H1 (cell line): ENCODE data around the gene SCP2. TPM values are rescaled to one million over a fixed set of nuclear protein-coding genes. Genes with fewer than 3 reads are reported as not detected.

Experiments
- CTCF ChIA-PET: fragments of 300-600 bp; sonication (Branson Sonifier 250); formaldehyde crosslinking; loops from one replicate; lab custom pipeline; 2021; ENCODE audit not compliant: partially characterized antibody; lab: Charles Lee
- POLR2A ChIA-PET: fragments of 300-600 bp; sonication (Branson Sonifier 250); formaldehyde crosslinking; loops from one replicate; lab custom pipeline; 2021; ENCODE audit warnings: inconsistent platforms; ENCODE audit not compliant: partially characterized antibody; lab: Charles Lee
- DNase-seq, 2 experiments: peaks; one replicate each; pipeline versions ENCODE4 v3.0.0 to v3.0.0-alpha.2; 2010 to 2022; ENCODE audit warnings: low spot score in 2 of 2, low read depth in 1 of 2, mixed read lengths in 1 of 2
- FAIRE-seq: peaks from 2 replicates; lab custom pipeline; 2011; peaks lifted over from hg19 to GRCh38; lab: Jason Lieb, UNC
- H2AFZ ChIP-seq: 2 replicates; pipeline ENCODE4 v1.8.1; 2012; ENCODE audit warnings: low read length, inconsistent platforms
- H2AK5ac ChIP-seq: 2 replicates; pipeline ENCODE4 v1.6.1; 2013; ENCODE audit warnings: low read depth, low read length
- H2BK120ac ChIP-seq: replicated peaks from 2 replicates; pipeline ENCODE3; 2013; ENCODE audit warnings: low read depth, low read length, inconsistent platforms
- H2BK12ac ChIP-seq: 2 replicates; pipeline ENCODE4 v1.6.1; 2013; ENCODE audit warnings: low read depth, low read length
- H2BK15ac ChIP-seq: 2 replicates; pipeline ENCODE4 v1.6.1; 2013; ENCODE audit warnings: low read length
- H2BK20ac ChIP-seq: 2 replicates; pipeline ENCODE4 v1.6.1; 2013; ENCODE audit warnings: low read length
- H2BK5ac ChIP-seq: 2 replicates; pipeline ENCODE4 v1.6.1; 2013; ENCODE audit warnings: low read depth, low read length
- H3K14ac ChIP-seq: 2 replicates; pipeline ENCODE4 v1.6.1; 2013; ENCODE audit warnings: inconsistent platforms; ENCODE audit not compliant: insufficient read length
- H3K18ac ChIP-seq: 2 replicates; pipeline ENCODE4 v1.6.1; 2013; ENCODE audit warnings: low read length; ENCODE audit errors: extremely low read depth
- H3K23ac ChIP-seq: 2 replicates; pipeline ENCODE4 v1.6.1; 2013; ENCODE audit warnings: inconsistent platforms; ENCODE audit not compliant: insufficient read length
- H3K23me2 ChIP-seq: 2 replicates; pipeline ENCODE4 v1.6.1; 2013; ENCODE audit warnings: low read depth, low read length
- H3K27ac ChIP-seq: 2 replicates; pipeline ENCODE4 v1.6.1; 2011; ENCODE audit warnings: low read depth, low read length, inconsistent platforms
- H3K27me3 ChIP-seq, 4 experiments: replicated peaks in 1 of 4; 1 replicate in 1 of 4; 2 replicates in 3 of 4; pipeline versions ENCODE4 v1.6.1 to v1.8.1; 2011 to 2013; ENCODE audit warnings: low read length in 3 of 4, mild to moderate bottlenecking in 3 of 4, inconsistent platforms in 2 of 4, mixed read lengths in 2 of 4, moderate library complexity in 1 of 4; ENCODE audit not compliant: control insufficient read depth in 3 of 4, insufficient read depth in 3 of 4; ENCODE audit errors: extremely low read depth in 1 of 4
- H3K36me3 ChIP-seq, 4 experiments: 2 replicates each; pipeline versions ENCODE4 v1.6.1 to v1.8.1; 2011 to 2013; ENCODE audit warnings: mild to moderate bottlenecking in 4 of 4, low read length in 3 of 4, moderate library complexity in 2 of 4, control low read depth in 1 of 4, inconsistent platforms in 1 of 4; ENCODE audit not compliant: insufficient read depth in 4 of 4, control insufficient read depth in 2 of 4
- H3K4ac ChIP-seq: replicated peaks from 2 replicates; pipeline ENCODE3; 2013; ENCODE audit warnings: low read length, low read depth, mixed read lengths, inconsistent platforms; ENCODE audit not compliant: insufficient read length
- H3K4me1 ChIP-seq, 4 experiments: replicated peaks in 1 of 4; 1 replicate in 1 of 4; 2 replicates in 3 of 4; pipeline versions ENCODE4 v1.6.1 to v1.8.1; 2011 to 2013; ENCODE audit warnings: low read length in 3 of 4, inconsistent platforms in 2 of 4, mixed read lengths in 1 of 4; ENCODE audit not compliant: insufficient read depth in 4 of 4, control insufficient read depth in 3 of 4
- H3K4me2 ChIP-seq, 2 experiments: 2 replicates each; pipeline versions ENCODE4 v1.6.1 to v1.8.1; 2011 to 2013; ENCODE audit warnings: low read depth in 2 of 2, low read length in 2 of 2, control low read depth in 1 of 2, inconsistent platforms in 1 of 2, mild to moderate bottlenecking in 1 of 2; ENCODE audit not compliant: insufficient read depth in 1 of 2
- H3K4me3 ChIP-seq, 4 experiments: fragments of 200-600, 300-600 bp in 1 of 4; sonication (generic), shearing (Covaris generic), sonication (Bioruptor Twin) in 1 of 4; 2 replicates each; pipeline versions ENCODE4 v1.5.1 to v1.8.1; 2011 to 2016; ENCODE audit warnings: low read length in 4 of 4, low read depth in 3 of 4, control low read depth in 2 of 4, inconsistent platforms in 2 of 4, mild to moderate bottlenecking in 2 of 4, mixed read lengths in 1 of 4, moderate library complexity in 1 of 4; ENCODE audit not compliant: insufficient read depth in 2 of 4; ENCODE audit errors: extremely low read depth in 1 of 4
- H3K56ac ChIP-seq: replicated peaks from 2 replicates; pipeline ENCODE3; 2013; ENCODE audit warnings: low read depth, mild to moderate bottlenecking, mixed read lengths, low read length, inconsistent platforms; ENCODE audit not compliant: insufficient read length
- H3K79me1 ChIP-seq: 2 replicates; pipeline ENCODE4 v1.6.1; 2013; ENCODE audit warnings: low read depth, low read length, control low read depth
- H3K79me2 ChIP-seq, 2 experiments: 2 replicates each; pipeline versions ENCODE4 v1.6.1 to v1.8.1; 2012 to 2013; ENCODE audit warnings: low read length in 2 of 2, mild to moderate bottlenecking in 2 of 2, inconsistent platforms in 1 of 2; ENCODE audit not compliant: insufficient read depth in 2 of 2, control insufficient read depth in 1 of 2
- H3K9ac ChIP-seq, 4 experiments: replicated peaks in 1 of 4; 1 replicate in 1 of 4; 2 replicates in 3 of 4; pipeline versions ENCODE4 v1.6.1 to v1.8.1; 2011 to 2013; ENCODE audit warnings: low read depth in 3 of 4, low read length in 3 of 4, control low read depth in 2 of 4, mild to moderate bottlenecking in 2 of 4, moderate library complexity in 2 of 4, inconsistent platforms in 1 of 4; ENCODE audit errors: extremely low read depth in 1 of 4
- H3K9me3 ChIP-seq, 2 experiments: 2 replicates each; pipeline versions ENCODE4 v1.6.1 to v1.8.1; 2012 to 2013; ENCODE audit warnings: mild to moderate bottlenecking in 2 of 2, moderate library complexity in 2 of 2, control low read depth in 1 of 2, inconsistent platforms in 1 of 2, low read depth in 1 of 2, low read length in 1 of 2, mixed read lengths in 1 of 2; ENCODE audit not compliant: insufficient read depth in 2 of 2
- H4K20me1 ChIP-seq, 2 experiments: replicated peaks in 1 of 2; 2 replicates each; pipeline versions ENCODE3 to v1.8.1; 2011 to 2013; ENCODE audit warnings: inconsistent platforms in 2 of 2, low read length in 2 of 2, mild to moderate bottlenecking in 1 of 2; ENCODE audit not compliant: insufficient read depth in 2 of 2, control insufficient read depth in 1 of 2
- H4K5ac ChIP-seq: 2 replicates; pipeline ENCODE4 v1.6.1; 2013; ENCODE audit warnings: low read length, low read depth, mixed read lengths, inconsistent platforms; ENCODE audit not compliant: insufficient read length
- H4K8ac ChIP-seq: 2 replicates; pipeline ENCODE4 v1.8.0; 2013; ENCODE audit warnings: mild to moderate bottlenecking, moderate library complexity, low read length, inconsistent platforms; ENCODE audit not compliant: insufficient read depth; ENCODE audit errors: extremely low read depth
- H4K91ac ChIP-seq: replicated peaks from 2 replicates; pipeline ENCODE3; 2013; ENCODE audit warnings: low read length, mixed read lengths, inconsistent platforms; ENCODE audit not compliant: insufficient read length
- BCL11A ChIP-seq, 2 experiments: IDR thresholded peaks; one replicate each; pipeline ENCODE4 v1.6.1; 2011; ENCODE audit warnings: low read depth in 2 of 2, low read length in 2 of 2, mild to moderate bottlenecking in 2 of 2
- CTCF ChIP-seq, 3 experiments: IDR thresholded peaks; 1 replicate in 2 of 3; 2 replicates in 1 of 3; pipeline versions ENCODE4 v1.5.1 to v1.6.1; 2011; ENCODE audit warnings: low read length in 3 of 3, mild to moderate bottlenecking in 3 of 3, inconsistent platforms in 2 of 3, low read depth in 1 of 3, moderate library complexity in 1 of 3; ENCODE audit not compliant: insufficient read depth in 1 of 3; ENCODE audit errors: control extremely low read depth in 1 of 3
- KDM4A ChIP-seq: IDR thresholded peaks from one replicate; pipeline ENCODE4 v1.7.1; 2012; ENCODE audit warnings: low read depth, mild to moderate bottlenecking, moderate library complexity, low read length, inconsistent platforms; ENCODE audit not compliant: severe bottlenecking
- MAX ChIP-seq: IDR thresholded peaks from 2 replicates; pipeline ENCODE4 v1.6.1; 2012; ENCODE audit warnings: inconsistent platforms
- NANOG ChIP-seq: IDR thresholded peaks from 2 replicates; pipeline ENCODE4 v1.6.1; 2011; ENCODE audit warnings: low read length, low read depth, mild to moderate bottlenecking, inconsistent platforms; ENCODE audit not compliant: insufficient read depth, poor library complexity, severe bottlenecking
- POLR2A ChIP-seq, 2 experiments: IDR thresholded peaks; 1 replicate in 1 of 2; 2 replicates in 1 of 2; pipeline ENCODE4 v1.6.1; 2011; ENCODE audit warnings: low read depth in 2 of 2, low read length in 2 of 2, mild to moderate bottlenecking in 2 of 2; ENCODE audit errors: control extremely low read depth in 1 of 2
- RFX5 ChIP-seq: IDR thresholded peaks from 2 replicates; pipeline ENCODE4 v1.6.1; 2011; ENCODE audit warnings: low read depth, low read length, improper control_type of control experiment, borderline replicate concordance
- SIN3A ChIP-seq, 2 experiments: IDR thresholded peaks in 1 of 2; conservative IDR thresholded peaks in 1 of 2; 2 replicates each; pipeline ENCODE4 v1.6.1; 2011 to 2012; ENCODE audit warnings: low read length in 2 of 2, improper control_type of control experiment in 1 of 2, low read depth in 1 of 2, mild to moderate bottlenecking in 1 of 2
- WGBS, 2 experiments: shearing (Covaris generic) in 1 of 2; methylation state at CpG; one replicate each; pipeline versions ENCODE4 v1.1.6 to v1.1.7; 2013 to 2015; ENCODE audit warnings: low lambda C conversion rate in 2 of 2, mixed read lengths in 2 of 2, inconsistent platforms in 1 of 2, low coverage in 1 of 2, missing lambda C conversion rate in 1 of 2; ENCODE audit not compliant: insufficient replicate concordance in 2 of 2, insufficient coverage in 1 of 2, insufficient read length in 1 of 2; ENCODE audit errors: extremely low coverage in 1 of 2, missing lambda C conversion rate in 1 of 2; 5-methylcytosine and 5-hydroxymethylcytosine counted together
- polyA plus RNA-seq, 7 experiments: library from polyadenylated mRNA; depleted of rRNA in 3 of 7; stranded (reverse) in 5 of 7; unstranded in 2 of 7; fragments of >200 nt in 5 of 7; fragments of 200-250 nt in 2 of 7; gene quantifications; 1 replicate in 5 of 7; 2 replicates in 1 of 7; 4 replicates in 1 of 7; pipeline versions ENCODE4 v1.2.1 to v1.2.3, GENCODE V29; 2011 to 2013; ENCODE audit warnings: missing spikeins in 2 of 7, mixed read lengths in 2 of 7
- total RNA-seq: library from RNA; stranded (reverse); fragmentation: NEBNext Ultra II Directional; extraction: Animal tissue kit (Norgen Biotek cat#: 25700); gene quantifications from 2 replicates; pipeline ENCODE4 v1.2.1, GENCODE V29; 2021

Gene SCP2
- total and polyA plus RNA-seq, 2 of the 8 experiments (the other 6 are each of a cell fraction or from before 2014, with no cell fraction given): 20.9 to 54.3 TPM

GRCh38 chr1:53047737-53048736 lies 121.0 kb downstream of the SCP2 start:
- Histone ChIP-seq H4K20me1 (no peaks in the 10 kb centered on the region), H4K5ac (peak overlapping the region; percentile 12), H3K79me2 (no peaks in the 10 kb centered on the region), H2BK12ac (no peak overlapping the region), H3K4me2 (no peak overlapping the region), H4K91ac (no peak overlapping the region), H3K4ac (no peak overlapping the region), H3K14ac (no peak overlapping the region), H4K8ac (peak overlapping the region; percentile 65), H2BK5ac (no peak overlapping the region), H2AK5ac (no peak overlapping the region), H3K56ac (no peak overlapping the region), H3K18ac (no peak overlapping the region), H2BK15ac (no peak overlapping the region), H2BK20ac (no peak overlapping the region), H3K27me3 (no peaks in the 10 kb centered on the region), H3K4me3 (no peak overlapping the region), H3K27ac (no peak overlapping the region), H2BK120ac (no peak overlapping the region), H2AFZ (no peak overlapping the region), H3K23ac (no peak overlapping the region), H3K9me3 (no peaks in the 10 kb centered on the region), H3K23me2 (no peaks in the 10 kb centered on the region), H3K9ac (no peak overlapping the region), H3K4me1 (peaks cover 5 to 13% (median 10%) of the 10 kb centered on the region in 4 experiments), H3K36me3 (no peaks in the 10 kb centered on the region), H3K79me1 (no peaks in the 10 kb centered on the region)
- no peak for DNase-seq
- WGBS, 2 experiments: 82% methylated on average over 5 of the region's 5 CpGs; no CpG with 5 or more reads in 1 of the 2 experiments
- ChIA-PET CTCF (interaction anchor here (0.6 to 2.0 kb wide), 4 partner anchors 13 to 220 kb away, joined by 3 to 5 read pairs (median 3); partner anchors contain the start of gene PODN), POLR2A (no interaction called here)
- FAIRE-seq: no peak
- no peak for TF ChIP-seq POLR2A (IDR thresholded peaks at IDR 0.05; ENCODE audit: control extremely low read depth in 1 of 2, low read depth in 2 of 2, low read length in 2 of 2)
- no peak for TF ChIP-seq SIN3A (conservative IDR thresholded peaks at IDR 0.05 in 1 of 2, IDR thresholded peaks at IDR 0.05 in 1 of 2; ENCODE audit: low read depth in 1 of 2, low read length in 2 of 2)
- no peak for TF ChIP-seq CTCF (IDR thresholded peaks at IDR 0.05; ENCODE audit: control extremely low read depth in 1 of 3, insufficient read depth in 1 of 3, low read depth in 1 of 3, low read length in 3 of 3)
- no peak for TF ChIP-seq MAX
- TF ChIP-seq KDM4A: no peak
- no peak for TF ChIP-seq BCL11A (IDR thresholded peaks at IDR 0.05; ENCODE audit: low read depth in 2 of 2, low read length in 2 of 2)
- no peak for TF ChIP-seq NANOG
- TF ChIP-seq RFX5: no peak
